SJCRH30 (cell line): ENCODE results near the gene STH. TPM values are rescaled to one million over a fixed set of nuclear protein-coding genes. Genes with fewer than 3 reads are reported as not detected.
"Not testable (repeated sequence)": the region's sequence is repeated elsewhere in the genome, so short reads cannot be mapped to it uniquely, and the experiment has no call there.

ENCODE experiments used
- DNase-seq, 2 experiments: peaks; one replicate each; pipeline ENCODE4 v3.0.0-alpha.2; 2015 to 2020
- H3K27ac ChIP-seq: fragments of 250-450 bp; sonication (Bioruptor Pico); 2 replicates; pipeline ENCODE4 v1.5.1; 2020; ENCODE audit warnings: mild to moderate bottlenecking, moderate library complexity
- H3K27me3 ChIP-seq: fragments of 250-450 bp; sonication (Bioruptor Pico); 2 replicates; pipeline ENCODE4 v1.5.1; 2020; ENCODE audit warnings: mild to moderate bottlenecking, moderate library complexity
- H3K36me3 ChIP-seq: fragments of 250-450 bp; sonication (Bioruptor Pico); 2 replicates; pipeline ENCODE4 v1.5.1; 2020; ENCODE audit warnings: mild to moderate bottlenecking, moderate library complexity
- H3K4me1 ChIP-seq: fragments of 250-450 bp; sonication (Bioruptor Pico); 2 replicates; pipeline ENCODE4 v1.5.1; 2020; ENCODE audit warnings: mild to moderate bottlenecking, moderate library complexity
- H3K4me3 ChIP-seq: fragments of 250-450 bp; sonication (Bioruptor Pico); 2 replicates; pipeline ENCODE4 v1.5.1; 2020; ENCODE audit warnings: mild to moderate bottlenecking, moderate library complexity
- H3K9me3 ChIP-seq: fragments of 250-450 bp; sonication (Bioruptor Pico); replicated peaks from 2 replicates; pipeline ENCODE4 v1.5.1; 2020; ENCODE audit warnings: mild to moderate bottlenecking, moderate library complexity
- total RNA-seq: library from RNA; depleted of rRNA; stranded (reverse); fragments of >200 nt; shearing (Covaris generic); gene quantifications from 2 replicates; pipeline ENCODE4 v1.2.3, GENCODE V29; 2014

STH gene
- total RNA-seq, 1 experiment from 2014 or later: not detected

DNA sequence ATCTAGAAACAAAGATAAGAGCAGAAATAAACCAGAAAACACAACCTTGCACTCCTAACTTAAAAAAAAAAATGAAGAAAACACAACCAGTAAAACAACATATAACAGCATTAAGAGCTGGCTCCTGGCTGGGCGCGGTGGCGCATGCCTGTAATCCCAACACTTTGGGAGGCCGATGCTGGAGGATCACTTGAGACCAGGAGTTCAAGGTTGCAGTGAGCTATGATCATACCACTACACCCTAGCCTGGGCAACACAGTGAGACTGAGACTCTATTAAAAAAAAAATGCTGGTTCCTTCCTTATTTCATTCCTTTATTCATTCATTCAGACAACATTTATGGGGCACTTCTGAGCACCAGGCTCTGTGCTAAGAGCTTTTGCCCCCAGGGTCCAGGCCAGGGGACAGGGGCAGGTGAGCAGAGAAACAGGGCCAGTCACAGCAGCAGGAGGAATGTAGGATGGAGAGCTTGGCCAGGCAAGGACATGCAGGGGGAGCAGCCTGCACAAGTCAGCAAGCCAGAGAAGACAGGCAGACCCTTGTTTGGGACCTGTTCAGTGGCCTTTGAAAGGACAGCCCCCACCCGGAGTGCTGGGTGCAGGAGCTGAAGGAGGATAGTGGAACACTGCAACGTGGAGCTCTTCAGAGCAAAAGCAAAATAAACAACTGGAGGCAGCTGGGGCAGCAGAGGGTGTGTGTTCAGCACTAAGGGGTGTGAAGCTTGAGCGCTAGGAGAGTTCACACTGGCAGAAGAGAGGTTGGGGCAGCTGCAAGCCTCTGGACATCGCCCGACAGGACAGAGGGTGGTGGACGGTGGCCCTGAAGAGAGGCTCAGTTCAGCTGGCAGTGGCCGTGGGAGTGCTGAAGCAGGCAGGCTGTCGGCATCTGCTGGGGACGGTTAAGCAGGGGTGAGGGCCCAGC lies 2.6 kb downstream of the STH start:
- H3K27ac ChIP-seq: no peak overlapping the region
- no peaks in the 10 kb centered on the region for H3K9me3 ChIP-seq
- peak; percentile 50 to 59 for DNase-seq
- H3K4me3 ChIP-seq: no peak overlapping the region
- H3K36me3 ChIP-seq: no peaks in the 10 kb centered on the region
- H3K4me1 ChIP-seq: peaks cover 3% of the 10 kb centered on the region; the same call in 1 of the 2 replicates
- H3K27me3 ChIP-seq: no peaks in the 10 kb centered on the region

DNA sequence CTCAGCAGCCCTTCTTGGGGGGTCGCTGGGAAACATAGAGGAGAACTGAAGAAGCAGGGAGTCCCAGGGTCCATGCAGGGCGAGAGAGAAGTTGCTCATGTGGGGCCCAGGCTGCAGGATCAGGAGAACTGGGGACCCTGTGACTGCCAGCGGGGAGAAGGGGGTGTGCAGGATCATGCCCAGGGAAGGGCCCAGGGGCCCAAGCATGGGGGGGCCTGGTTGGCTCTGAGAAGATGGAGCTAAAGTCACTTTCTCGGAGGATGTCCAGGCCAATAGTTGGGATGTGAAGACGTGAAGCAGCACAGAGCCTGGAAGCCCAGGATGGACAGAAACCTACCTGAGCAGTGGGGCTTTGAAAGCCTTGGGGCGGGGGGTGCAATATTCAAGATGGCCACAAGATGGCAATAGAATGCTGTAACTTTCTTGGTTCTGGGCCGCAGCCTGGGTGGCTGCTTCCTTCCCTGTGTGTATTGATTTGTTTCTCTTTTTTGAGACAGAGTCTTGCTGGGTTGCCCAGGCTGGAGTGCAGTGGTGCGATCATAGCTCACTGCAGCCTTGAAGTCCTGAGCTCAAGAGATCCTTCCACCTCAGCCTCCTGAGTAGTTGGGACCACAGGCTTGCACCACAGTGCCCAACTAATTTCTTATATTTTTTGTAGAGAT lies 3.4 kb downstream of the STH start:
- H3K27ac ChIP-seq: no peak overlapping the region
- peak; percentile 51 to 87 for DNase-seq
- H3K4me3 ChIP-seq: no peak overlapping the region
- no peaks in the 10 kb centered on the region for H3K36me3 ChIP-seq
- H3K27me3 ChIP-seq: no peaks in the 10 kb centered on the region
- no peaks in the 10 kb centered on the region for H3K9me3 ChIP-seq
- peaks cover 3% of the 10 kb centered on the region; the same call in 1 of the 2 replicates for H3K4me1 ChIP-seq

DNA sequence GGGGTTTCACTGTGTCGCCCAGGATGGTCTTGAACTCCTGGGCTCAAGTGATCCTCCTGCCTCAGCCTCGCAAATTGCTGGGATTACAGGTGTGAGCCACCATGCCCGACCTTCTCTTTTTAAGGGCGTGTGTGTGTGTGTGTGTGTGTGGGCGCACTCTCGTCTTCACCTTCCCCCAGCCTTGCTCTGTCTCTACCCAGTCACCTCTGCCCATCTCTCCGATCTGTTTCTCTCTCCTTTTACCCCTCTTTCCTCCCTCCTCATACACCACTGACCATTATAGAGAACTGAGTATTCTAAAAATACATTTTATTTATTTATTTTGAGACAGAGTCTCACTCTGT lies 3.9 kb downstream of the STH start:
- no peak overlapping the region for H3K4me3 ChIP-seq
- no peaks in the 10 kb centered on the region for H3K36me3 ChIP-seq
- DNase-seq: no peak
- H3K9me3 ChIP-seq: no peaks in the 10 kb centered on the region
- no peak overlapping the region for H3K27ac ChIP-seq
- peaks cover 3% of the 10 kb centered on the region; the same call in 1 of the 2 replicates for H3K4me1 ChIP-seq
- no peaks in the 10 kb centered on the region for H3K27me3 ChIP-seq

DNA sequence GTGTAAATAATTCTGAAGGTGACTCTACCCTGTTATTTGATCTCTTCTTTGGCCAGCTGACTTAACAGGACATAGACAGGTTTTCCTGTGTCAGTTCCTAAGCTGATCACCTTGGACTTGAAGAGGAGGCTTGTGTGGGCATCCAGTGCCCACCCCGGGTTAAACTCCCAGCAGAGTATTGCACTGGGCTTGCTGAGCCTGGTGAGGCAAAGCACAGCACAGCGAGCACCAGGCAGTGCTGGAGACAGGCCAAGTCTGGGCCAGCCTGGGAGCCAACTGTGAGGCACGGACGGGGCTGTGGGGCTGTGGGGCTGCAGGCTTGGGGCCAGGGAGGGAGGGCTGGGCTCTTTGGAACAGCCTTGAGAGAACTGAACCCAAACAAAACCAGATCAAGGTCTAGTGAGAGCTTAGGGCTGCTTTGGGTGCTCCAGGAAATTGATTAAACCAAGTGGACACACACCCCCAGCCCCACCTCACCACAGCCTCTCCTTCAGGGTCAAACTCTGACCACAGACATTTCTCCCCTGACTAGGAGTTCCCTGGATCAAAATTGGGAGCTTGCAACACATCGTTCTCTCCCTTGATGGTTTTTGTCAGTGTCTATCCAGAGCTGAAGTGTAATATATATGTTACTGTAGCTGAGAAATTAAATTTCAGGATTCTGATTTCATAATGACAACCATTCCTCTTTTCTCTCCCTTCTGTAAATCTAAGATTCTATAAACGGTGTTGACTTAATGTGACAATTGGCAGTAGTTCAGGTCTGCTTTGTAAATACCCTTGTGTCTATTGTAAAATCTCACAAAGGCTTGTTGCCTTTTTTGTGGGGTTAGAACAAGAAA lies 5.1 kb downstream of the STH start:
- Histone ChIP-seq H3K9me3 (no peaks in the 10 kb centered on the region), H3K27me3 (no peaks in the 10 kb centered on the region), H3K27ac (no peak overlapping the region), H3K36me3 (no peaks in the 10 kb centered on the region), H3K4me3 (no peak overlapping the region), H3K4me1 (peaks cover 3% of the 10 kb centered on the region; the same call in 1 of the 2 replicates)
- DNase-seq: peak; percentile 67 to 74

DNA sequence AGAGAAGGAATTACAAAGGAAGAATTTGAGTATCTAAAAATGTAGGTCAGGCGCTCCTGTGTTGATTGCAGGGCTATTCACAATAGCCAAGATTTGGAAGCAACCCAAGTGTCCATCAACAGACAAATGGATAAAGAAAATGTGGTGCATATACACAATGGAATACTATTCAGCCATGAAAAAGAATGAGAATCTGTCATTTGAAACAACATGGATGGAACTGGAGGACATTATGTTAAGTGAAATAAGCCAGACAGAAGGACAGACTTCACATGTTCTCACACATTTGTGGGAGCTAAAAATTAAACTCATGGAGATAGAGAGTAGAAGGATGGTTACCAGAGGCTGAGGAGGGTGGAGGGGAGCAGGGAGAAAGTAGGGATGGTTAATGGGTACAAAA lies 7.0 kb downstream of the STH start:
- not testable (repeated sequence) for DNase-seq, H3K4me1 ChIP-seq, H3K36me3 ChIP-seq, H3K4me3 ChIP-seq, H3K27ac ChIP-seq, H3K9me3 ChIP-seq, H3K27me3 ChIP-seq

DNA sequence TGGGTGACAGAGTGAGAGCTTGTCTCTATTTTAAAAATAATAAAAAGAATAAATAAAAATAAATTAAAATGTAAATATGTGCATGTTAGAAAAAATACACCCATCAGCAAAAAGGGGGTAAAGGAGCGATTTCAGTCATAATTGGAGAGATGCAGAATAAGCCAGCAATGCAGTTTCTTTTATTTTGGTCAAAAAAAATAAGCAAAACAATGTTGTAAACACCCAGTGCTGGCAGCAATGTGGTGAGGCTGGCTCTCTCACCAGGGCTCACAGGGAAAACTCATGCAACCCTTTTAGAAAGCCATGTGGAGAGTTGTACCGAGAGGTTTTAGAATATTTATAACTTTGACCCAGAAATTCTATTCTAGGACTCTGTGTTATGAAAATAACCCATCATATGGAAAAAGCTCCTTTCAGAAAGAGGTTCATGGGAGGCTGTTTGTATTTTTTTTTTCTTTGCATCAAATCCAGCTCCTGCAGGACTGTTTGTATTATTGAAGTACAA lies 8.5 kb downstream of the STH start:
- H3K27ac ChIP-seq: no peak overlapping the region
- DNase-seq: no peak
- no peaks in the 10 kb centered on the region for H3K27me3 ChIP-seq
- no peaks in the 10 kb centered on the region for H3K9me3 ChIP-seq
- H3K4me3 ChIP-seq: no peak overlapping the region
- 0 out of 2 replicates have a peak, but pooled peaks cover 3% of the 10 kb centered on the region for H3K4me1 ChIP-seq
- no peaks in the 10 kb centered on the region for H3K36me3 ChIP-seq

DNA sequence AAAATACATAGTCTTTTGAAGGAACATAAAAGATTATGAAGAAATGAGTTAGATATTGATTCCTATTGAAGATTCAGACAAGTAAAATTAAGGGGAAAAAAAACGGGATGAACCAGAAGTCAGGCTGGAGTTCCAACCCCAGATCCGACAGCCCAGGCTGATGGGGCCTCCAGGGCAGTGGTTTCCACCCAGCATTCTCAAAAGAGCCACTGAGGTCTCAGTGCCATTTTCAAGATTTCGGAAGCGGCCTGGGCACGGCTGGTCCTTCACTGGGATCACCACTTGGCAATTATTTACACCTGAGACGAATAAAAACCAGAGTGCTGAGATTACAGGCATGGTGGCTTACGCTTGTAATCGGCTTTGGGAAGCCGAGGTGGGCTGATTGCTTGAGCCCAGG lies 9.5 kb downstream of the STH start:
- Histone ChIP-seq H3K4me1 (peaks cover 12% of the 10 kb centered on the region), H3K27me3 (no peaks in the 10 kb centered on the region), H3K27ac (no peak overlapping the region), H3K9me3 (no peaks in the 10 kb centered on the region), H3K36me3 (no peaks in the 10 kb centered on the region), H3K4me3 (no peak overlapping the region)
- DNase-seq: no peak

DNA sequence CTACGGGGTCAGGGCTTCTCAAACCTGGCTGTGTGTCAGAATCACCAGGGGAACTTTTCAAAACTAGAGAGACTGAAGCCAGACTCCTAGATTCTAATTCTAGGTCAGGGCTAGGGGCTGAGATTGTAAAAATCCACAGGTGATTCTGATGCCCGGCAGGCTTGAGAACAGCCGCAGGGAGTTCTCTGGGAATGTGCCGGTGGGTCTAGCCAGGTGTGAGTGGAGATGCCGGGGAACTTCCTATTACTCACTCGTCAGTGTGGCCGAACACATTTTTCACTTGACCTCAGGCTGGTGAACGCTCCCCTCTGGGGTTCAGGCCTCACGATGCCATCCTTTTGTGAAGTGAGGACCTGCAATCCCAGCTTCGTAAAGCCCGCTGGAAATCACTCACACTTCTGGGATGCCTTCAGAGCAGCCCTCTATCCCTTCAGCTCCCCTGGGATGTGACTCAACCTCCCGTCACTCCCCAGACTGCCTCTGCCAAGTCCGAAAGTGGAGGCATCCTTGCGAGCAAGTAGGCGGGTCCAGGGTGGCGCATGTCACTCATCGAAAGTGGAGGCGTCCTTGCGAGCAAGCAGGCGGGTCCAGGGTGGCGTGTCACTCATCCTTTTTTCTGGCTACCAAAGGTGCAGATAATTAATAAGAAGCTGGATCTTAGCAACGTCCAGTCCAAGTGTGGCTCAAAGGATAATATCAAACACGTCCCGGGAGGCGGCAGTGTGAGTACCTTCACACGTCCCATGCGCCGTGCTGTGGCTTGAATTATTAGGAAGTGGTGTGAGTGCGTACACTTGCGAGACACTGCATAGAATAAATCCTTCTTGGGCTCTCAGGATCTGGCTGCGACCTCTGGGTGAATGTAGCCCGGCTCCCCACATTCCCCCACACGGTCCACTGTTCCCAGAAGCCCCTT lies 10.9 kb downstream of the STH start:
- Histone ChIP-seq H3K27ac (no peak overlapping the region), H3K9me3 (no peaks in the 10 kb centered on the region), H3K4me3 (no peak overlapping the region), H3K4me1 (peaks cover 18% of the 10 kb centered on the region), H3K27me3 (no peaks in the 10 kb centered on the region), H3K36me3 (no peaks in the 10 kb centered on the region)
- DNase-seq: no peak

DNA sequence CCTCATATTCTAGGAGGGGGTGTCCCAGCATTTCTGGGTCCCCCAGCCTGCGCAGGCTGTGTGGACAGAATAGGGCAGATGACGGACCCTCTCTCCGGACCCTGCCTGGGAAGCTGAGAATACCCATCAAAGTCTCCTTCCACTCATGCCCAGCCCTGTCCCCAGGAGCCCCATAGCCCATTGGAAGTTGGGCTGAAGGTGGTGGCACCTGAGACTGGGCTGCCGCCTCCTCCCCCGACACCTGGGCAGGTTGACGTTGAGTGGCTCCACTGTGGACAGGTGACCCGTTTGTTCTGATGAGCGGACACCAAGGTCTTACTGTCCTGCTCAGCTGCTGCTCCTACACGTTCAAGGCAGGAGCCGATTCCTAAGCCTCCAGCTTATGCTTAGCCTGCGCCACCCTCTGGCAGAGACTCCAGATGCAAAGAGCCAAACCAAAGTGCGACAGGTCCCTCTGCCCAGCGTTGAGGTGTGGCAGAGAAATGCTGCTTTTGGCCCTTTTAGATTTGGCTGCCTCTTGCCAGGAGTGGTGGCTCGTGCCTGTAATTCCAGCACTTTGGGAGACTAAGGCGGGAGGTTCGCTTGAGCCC lies 11.6 kb downstream of the STH start:
- Histone ChIP-seq H3K27me3 (no peaks in the 10 kb centered on the region), H3K27ac (no peak overlapping the region), H3K36me3 (no peaks in the 10 kb centered on the region), H3K4me3 (no peak overlapping the region), H3K9me3 (no peaks in the 10 kb centered on the region), H3K4me1 (peaks cover 18% of the 10 kb centered on the region)
- no peak for DNase-seq

DNA sequence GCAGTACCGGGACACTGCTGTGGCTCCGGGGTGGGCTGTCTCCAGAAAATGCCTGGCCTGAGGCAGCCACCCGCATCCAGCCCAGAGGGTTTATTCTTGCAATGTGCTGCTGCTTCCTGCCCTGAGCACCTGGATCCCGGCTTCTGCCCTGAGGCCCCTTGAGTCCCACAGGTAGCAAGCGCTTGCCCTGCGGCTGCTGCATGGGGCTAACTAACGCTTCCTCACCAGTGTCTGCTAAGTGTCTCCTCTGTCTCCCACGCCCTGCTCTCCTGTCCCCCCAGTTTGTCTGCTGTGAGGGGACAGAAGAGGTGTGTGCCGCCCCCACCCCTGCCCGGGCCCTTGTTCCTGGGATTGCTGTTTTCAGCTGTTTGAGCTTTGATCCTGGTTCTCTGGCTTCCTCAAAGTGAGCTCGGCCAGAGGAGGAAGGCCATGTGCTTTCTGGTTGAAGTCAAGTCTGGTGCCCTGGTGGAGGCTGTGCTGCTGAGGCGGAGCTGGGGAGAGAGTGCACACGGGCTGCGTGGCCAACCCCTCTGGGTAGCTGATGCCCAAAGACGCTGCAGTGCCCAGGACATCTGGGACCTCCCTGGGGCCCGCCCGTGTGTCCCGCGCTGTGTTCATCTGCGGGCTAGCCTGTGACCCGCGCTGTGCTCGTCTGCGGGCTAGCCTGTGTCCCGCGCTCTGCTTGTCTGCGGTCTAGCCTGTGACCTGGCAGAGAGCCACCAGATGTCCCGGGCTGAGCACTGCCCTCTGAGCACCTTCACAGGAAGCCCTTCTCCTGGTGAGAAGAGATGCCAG lies 12.9 kb downstream of the STH start:
- H3K27ac ChIP-seq: no peak overlapping the region
- peaks cover 18% of the 10 kb centered on the region for H3K4me1 ChIP-seq
- H3K9me3 ChIP-seq: no peaks in the 10 kb centered on the region
- H3K36me3 ChIP-seq: no peaks in the 10 kb centered on the region
- H3K27me3 ChIP-seq: no peaks in the 10 kb centered on the region
- H3K4me3 ChIP-seq: no peak overlapping the region
- no peak for DNase-seq

DNA sequence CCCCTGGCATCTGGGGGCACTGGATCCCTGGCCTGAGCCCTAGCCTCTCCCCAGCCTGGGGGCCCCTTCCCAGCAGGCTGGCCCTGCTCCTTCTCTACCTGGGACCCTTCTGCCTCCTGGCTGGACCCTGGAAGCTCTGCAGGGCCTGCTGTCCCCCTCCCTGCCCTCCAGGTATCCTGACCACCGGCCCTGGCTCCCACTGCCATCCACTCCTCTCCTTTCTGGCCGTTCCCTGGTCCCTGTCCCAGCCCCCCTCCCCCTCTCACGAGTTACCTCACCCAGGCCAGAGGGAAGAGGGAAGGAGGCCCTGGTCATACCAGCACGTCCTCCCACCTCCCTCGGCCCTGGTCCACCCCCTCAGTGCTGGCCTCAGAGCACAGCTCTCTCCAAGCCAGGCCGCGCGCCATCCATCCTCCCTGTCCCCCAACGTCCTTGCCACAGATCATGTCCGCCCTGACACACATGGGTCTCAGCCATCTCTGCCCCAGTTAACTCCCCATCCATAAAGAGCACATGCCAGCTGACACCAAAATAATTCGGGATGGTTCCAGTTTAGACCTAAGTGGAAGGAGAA lies 13.5 kb downstream of the STH start:
- Histone ChIP-seq H3K36me3 (no peaks in the 10 kb centered on the region), H3K9me3 (no peaks in the 10 kb centered on the region), H3K4me1 (peaks cover 18% of the 10 kb centered on the region), H3K4me3 (no peak overlapping the region), H3K27ac (no peak overlapping the region), H3K27me3 (no peaks in the 10 kb centered on the region)
- no peak for DNase-seq

DNA sequence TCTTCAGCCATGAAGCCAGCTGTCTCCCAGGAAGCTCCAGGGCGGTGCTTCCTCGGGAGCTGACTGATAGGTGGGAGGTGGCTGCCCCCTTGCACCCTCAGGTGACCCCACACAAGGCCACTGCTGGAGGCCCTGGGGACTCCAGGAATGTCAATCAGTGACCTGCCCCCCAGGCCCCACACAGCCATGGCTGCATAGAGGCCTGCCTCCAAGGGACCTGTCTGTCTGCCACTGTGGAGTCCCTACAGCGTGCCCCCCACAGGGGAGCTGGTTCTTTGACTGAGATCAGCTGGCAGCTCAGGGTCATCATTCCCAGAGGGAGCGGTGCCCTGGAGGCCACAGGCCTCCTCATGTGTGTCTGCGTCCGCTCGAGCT lies 14.1 kb downstream of the STH start:
- Histone ChIP-seq H3K4me3 (no peak overlapping the region), H3K36me3 (no peaks in the 10 kb centered on the region), H3K9me3 (no peaks in the 10 kb centered on the region), H3K4me1 (peaks cover 18% of the 10 kb centered on the region), H3K27ac (no peak overlapping the region), H3K27me3 (no peaks in the 10 kb centered on the region)
- DNase-seq: no peak
